ENCODE data around the gene NEDD4L. TPM values are rescaled to one million over a fixed set of nuclear protein-coding genes. Genes with fewer than 3 reads are reported as not detected.

NEDD4L gene
- total and polyA plus RNA-seq, 2 donors (not counting 1 experiment from before 2014, with no cell fraction given), result 10.3 to 25.7 TPM

- H3K27me3 Mint-ChIP-seq, result no peaks in the 10 kb centered on the region
- ChIA-PET POLR2A (no interaction called here), CTCF (interaction anchor here (0.6 to 1.2 kb wide), 5 partner anchors 9 to 91 kb away, joined by 4 to 6 read pairs (median 5); no protein-coding TSS in a partner anchor)
- Histone ChIP-seq H3K27me3 (replicated peaks in 1 of 4; ENCODE audit: control extremely low read depth in 1 of 4, control insufficient read depth in 3 of 4, insufficient read depth in 4 of 4, low read length in 3 of 4) (no peaks in the 10 kb centered on the region), H3K9me3 (ENCODE audit: control extremely low read depth in 1 of 3, control insufficient read depth in 2 of 3, insufficient read depth in 1 of 3, low read length in 2 of 3) (no peaks in the 10 kb centered on the region), H2AFZ (ENCODE audit: insufficient read depth, low read depth, low read length, poor library complexity, severe bottlenecking) (peak overlapping the region; percentile 97), H3K27ac (ENCODE audit: low read length in 2 of 2) (no peak overlapping the region), H4K20me1 (ENCODE audit: control insufficient read depth, insufficient read depth, low read length, poor library complexity, severe bottlenecking) (no peaks in the 10 kb centered on the region), H3K9ac (ENCODE audit: low read length) (peak overlapping the region; percentile 89), H3K36me3 (replicated peaks in 1 of 2; ENCODE audit: control extremely low read depth in 1 of 2, control insufficient read depth in 1 of 2, extremely low read depth in 1 of 2, insufficient read depth in 2 of 2, low read length in 1 of 2) (no peaks in the 10 kb centered on the region), H3K79me2 (ENCODE audit: control insufficient read depth, insufficient read depth, low read length) (no peaks in the 10 kb centered on the region), H3K4me3 (ENCODE audit: control extremely low read depth in 1 of 5, extremely low read depth in 1 of 5, insufficient read depth in 1 of 5, low read depth in 2 of 5, low read length in 4 of 5) (peak overlapping the region; percentile 17 to 98 (median 87)), H3K4me2 (replicated peaks; ENCODE audit: low read depth, low read length, poor library complexity, severe bottlenecking) (peak overlapping the region; percentile 99), H3K4me1 (ENCODE audit: control insufficient read depth in 2 of 2, insufficient read depth in 2 of 2, low read length in 2 of 2) (peaks cover 13 to 36% of the 10 kb centered on the region in 2 donors)
- no peaks in the 10 kb centered on the region for H3K9me3 Mint-ChIP-seq (ENCODE audit: insufficient read depth)
- intact Hi-C loops (cut with micrococcal nuclease), result loop anchor here (2.0 to 10.0 kb wide), 5 partner anchors 43 to 1314 kb away; partner anchors contain the start of genes FECH and LMAN1
- WGBS (ENCODE audit: insufficient coverage), result under 1% methylated on average over 82 of the region's 94 CpGs
- DNase-seq (no peak), ATAC-seq (ENCODE audit: low read depth) (peak; percentile 19)
- peaks cover 30% of the 10 kb centered on the region for H3K4me1 Mint-ChIP-seq
- H3K4me3 Mint-ChIP-seq, result peak overlapping the region; percentile 98
- H3K27ac Mint-ChIP-seq, result peak overlapping the region; percentile 86
- TF ChIP-seq CTCF (IDR thresholded peaks at IDR 0.05) (no peak), EZH2 (IDR thresholded peaks at IDR 0.05; ENCODE audit: borderline replicate concordance, insufficient read depth, low read depth, low read length, poor library complexity, severe bottlenecking) (no peak)
Measured at GRCh38 chr18:58044370-58045241, 580 bp downstream of the NEDD4L start.

All from B cell (primary cell).